ENCODE measurements around the gene CAGE1.

DNA sequence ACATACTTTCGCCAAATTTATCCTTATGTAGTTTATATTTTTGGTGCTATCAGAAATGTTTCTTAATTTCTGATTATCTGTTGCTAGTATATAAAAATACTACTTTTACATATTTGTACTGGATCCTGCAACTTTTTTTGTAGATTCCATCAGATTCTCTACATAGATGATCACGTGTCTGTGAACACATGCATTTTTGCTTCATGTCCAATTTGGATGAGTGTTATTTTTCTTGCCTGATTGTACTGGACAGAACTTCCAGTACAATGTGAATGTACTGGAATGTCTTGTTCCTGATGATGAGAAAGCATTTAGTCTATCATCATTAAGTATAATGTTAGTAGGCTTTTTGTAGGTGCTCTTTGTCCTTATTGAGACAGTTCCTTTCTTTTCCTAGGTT, 51.5 kb downstream of the CAGE1 start:
- TF ChIP-seq POLR2A (IDR thresholded peaks at IDR 0.05) (no peak), EP300 (IDR thresholded peaks at IDR 0.05) (no peak), CTCF (IDR thresholded peaks at IDR 0.05) (no peak)

All from tibial nerve (tissue), 4 donors.